GM23338 (cell line): ENCODE results near the gene CCDC150. TPM values are rescaled to one million over a fixed set of nuclear protein-coding genes. Genes with fewer than 3 reads are reported as not detected.

Source experiments
- ATAC-seq: fragments of 200-7000 bp; cut with Tn5 transposase; 3 replicates; pipeline ENCODE4 v1.9.1; 2020
- DNase-seq: peaks from one replicate; pipeline ENCODE4 v3.0.0-alpha.2; 2015; ENCODE audit warnings: low spot score
- H2AFZ ChIP-seq: fragments of 200-600 bp; sonication (generic); 2 replicates; pipeline ENCODE4 v1.8.0; 2016; ENCODE audit warnings: antibody characterized with exemption, mild to moderate bottlenecking, moderate library complexity
- H3F3A ChIP-seq: fragments of 200-600 bp; sonication (generic); replicated peaks from 2 replicates; pipeline ENCODE4 v1.8.0; 2017; ENCODE audit warnings: antibody characterized with exemption, mixed run types, low read depth
- H3K27ac ChIP-seq: fragments of 200-600 bp; sonication (generic); 2 replicates; pipeline ENCODE4 v1.6.1; 2016; ENCODE audit warnings: low read depth
- H3K27me3 ChIP-seq: fragments of 200-600 bp; sonication (generic); 2 replicates; pipeline ENCODE4 v1.8.0; 2016; ENCODE audit warnings: mild to moderate bottlenecking, mixed run types, moderate library complexity; ENCODE audit not compliant: insufficient read depth
- H3K36me3 ChIP-seq: fragments of 200-600 bp; sonication (generic); 2 replicates; pipeline ENCODE4 v1.8.0; 2016; ENCODE audit warnings: mild to moderate bottlenecking; ENCODE audit not compliant: insufficient read depth
- H3K4me1 ChIP-seq: fragments of 200-600 bp; sonication (generic); 2 replicates; pipeline ENCODE4 v1.8.0; 2016; ENCODE audit warnings: mild to moderate bottlenecking, moderate library complexity; ENCODE audit not compliant: insufficient read depth
- H3K4me2 ChIP-seq: fragments of 200-600 bp; sonication (generic); 2 replicates; pipeline ENCODE4 v1.7.1; 2017; ENCODE audit warnings: mixed run types
- H3K4me3 ChIP-seq: fragments of 200-600 bp; sonication (generic); 2 replicates; pipeline ENCODE4 v1.6.1; 2016; ENCODE audit warnings: mixed run types
- H3K79me2 ChIP-seq: fragments of 200-600 bp; sonication (generic); replicated peaks from 2 replicates; pipeline ENCODE4 v1.8.0; 2017; ENCODE audit warnings: mild to moderate bottlenecking; ENCODE audit not compliant: insufficient read depth
- H3K9me2 ChIP-seq: fragments of 200-600 bp; sonication (generic); 2 replicates; pipeline ENCODE4 v1.8.0; 2017; ENCODE audit not compliant: insufficient read depth
- H4K20me1 ChIP-seq: fragments of 200-600 bp; sonication (generic); replicated peaks from 2 replicates; pipeline ENCODE4 v1.8.0; 2017; ENCODE audit warnings: mild to moderate bottlenecking; ENCODE audit not compliant: insufficient read depth
- H3K27ac Mint-ChIP-seq: 2 replicates; pipeline ENCODE4 v1.8.0; 2020; ENCODE audit warnings: inconsistent platforms, mild to moderate bottlenecking, moderate library complexity, mixed read lengths
- H3K27me3 Mint-ChIP-seq: 3 replicates; pipeline ENCODE4 v1.8.0; 2022; ENCODE audit warnings: low read depth, mild to moderate bottlenecking, moderate library complexity, mixed read lengths, inconsistent platforms; ENCODE audit not compliant: insufficient read depth, poor library complexity
- H3K36me3 Mint-ChIP-seq: 3 replicates; pipeline ENCODE4 v1.8.0; 2021; ENCODE audit warnings: low read depth, mild to moderate bottlenecking, inconsistent platforms, moderate library complexity, mixed read lengths
- H3K4me1 Mint-ChIP-seq: 3 replicates; pipeline ENCODE4 v1.8.0; 2020; ENCODE audit warnings: mild to moderate bottlenecking, inconsistent platforms, mixed read lengths
- H3K4me3 Mint-ChIP-seq: 3 replicates; pipeline ENCODE4 v1.8.0; 2021; ENCODE audit warnings: moderate library complexity, mild to moderate bottlenecking, inconsistent platforms, mixed read lengths
- H3K9me3 Mint-ChIP-seq: 3 replicates; pipeline ENCODE4 v1.8.0; 2020; ENCODE audit warnings: moderate library complexity, mild to moderate bottlenecking, inconsistent platforms, mixed read lengths
- EZH2 ChIP-seq: fragments of 200-600 bp; sonication (generic); IDR thresholded peaks from one replicate; pipeline ENCODE4 v1.8.0; 2017; ENCODE audit warnings: antibody characterized with exemption, mild to moderate bottlenecking, low read depth; ENCODE audit not compliant: unreplicated experiment
- EZH2phosphoT487 ChIP-seq: fragments of 200-600 bp; sonication (generic); IDR thresholded peaks from one replicate; pipeline ENCODE4 v1.8.1; 2018; ENCODE audit warnings: antibody characterized with exemption; ENCODE audit not compliant: unreplicated experiment
- JUNB ChIP-seq: IDR thresholded peaks from one replicate; pipeline ENCODE4 v1.6.1; 2016; ENCODE audit warnings: antibody characterized with exemption; ENCODE audit not compliant: unreplicated experiment
- NANOG ChIP-seq: IDR thresholded peaks from 2 replicates; pipeline ENCODE4 v1.6.1; 2016; ENCODE audit warnings: antibody characterized with exemption, borderline replicate concordance
- POLR2AphosphoS5 ChIP-seq: IDR thresholded peaks from 2 replicates; pipeline ENCODE4 v1.6.1; 2016; ENCODE audit warnings: antibody characterized with exemption, low read depth
- STAT1 ChIP-seq: IDR thresholded peaks from one replicate; pipeline ENCODE4 v1.6.1; 2016; ENCODE audit warnings: antibody characterized with exemption; ENCODE audit not compliant: unreplicated experiment
- ZNF114 ChIP-seq: fragments of 250-450 bp; sonication (Bioruptor Pico); IDR thresholded peaks from 2 replicates; pipeline ENCODE4 v1.5.0; 2020; ENCODE audit warnings: mild to moderate bottlenecking, moderate library complexity
- ZNF331 ChIP-seq: fragments of 250-450 bp; sonication (Bioruptor Pico); IDR thresholded peaks from 2 replicates; pipeline ENCODE4 v1.5.0; 2020; ENCODE audit warnings: low read depth, mild to moderate bottlenecking, moderate library complexity
- polyA plus RNA-seq: library from polyadenylated mRNA; unstranded; fragments of >200 nt; fragmentation: Nextera tagmentation; extraction: Ambion mirVana; gene quantifications from 2 replicates; pipeline ENCODE4 v1.2.1, GENCODE V29; 2016
- total RNA-seq: library from RNA; depleted of rRNA; stranded (reverse); fragments of >200 nt; shearing (Covaris generic); gene quantifications from 2 replicates; pipeline ENCODE4 v1.2.3, GENCODE V29; 2014
- TF ChIP-seq, protein P1 (sequence below): IDR thresholded peaks from one replicate; pipeline ENCODE4 v1.6.1; 2018; ENCODE audit warnings: antibody characterized with exemption; ENCODE audit not compliant: unreplicated experiment

Gene CCDC150
- total and polyA plus RNA-seq, 2 experiments from 2014 or later = 56.3 to 68.3 TPM

GRCh38 chr2:196590286-196590685 is 49.2 kb upstream of the CCDC150 start:
- DNase-seq (no peak), ATAC-seq (no peak)
- Histone ChIP-seq H3F3A (no peaks in the 10 kb centered on the region), H2AFZ (no peak overlapping the region), H3K9me2 (no peaks in the 10 kb centered on the region), H3K4me1 (peaks cover 14% of the 10 kb centered on the region), H3K27ac (no peak overlapping the region), H3K79me2 (no peaks in the 10 kb centered on the region), H3K4me3 (no peak overlapping the region), H4K20me1 (no peaks in the 10 kb centered on the region; the same call in 1 of the 2 replicates), H3K27me3 (peaks cover 39% of the 10 kb centered on the region), H3K36me3 (no peaks in the 10 kb centered on the region), H3K4me2 (no peak overlapping the region)
- no peaks in the 10 kb centered on the region; the same call in 2 of the 3 replicates for H3K9me3 Mint-ChIP-seq
- TF ChIP-seq STAT1 (no peak), POLR2AphosphoS5 (no peak), ZNF331 (CRISPR knock-in tag) (no peak), NANOG (no peak), JUNB (no peak)
- TF ChIP-seq, protein P1, sequence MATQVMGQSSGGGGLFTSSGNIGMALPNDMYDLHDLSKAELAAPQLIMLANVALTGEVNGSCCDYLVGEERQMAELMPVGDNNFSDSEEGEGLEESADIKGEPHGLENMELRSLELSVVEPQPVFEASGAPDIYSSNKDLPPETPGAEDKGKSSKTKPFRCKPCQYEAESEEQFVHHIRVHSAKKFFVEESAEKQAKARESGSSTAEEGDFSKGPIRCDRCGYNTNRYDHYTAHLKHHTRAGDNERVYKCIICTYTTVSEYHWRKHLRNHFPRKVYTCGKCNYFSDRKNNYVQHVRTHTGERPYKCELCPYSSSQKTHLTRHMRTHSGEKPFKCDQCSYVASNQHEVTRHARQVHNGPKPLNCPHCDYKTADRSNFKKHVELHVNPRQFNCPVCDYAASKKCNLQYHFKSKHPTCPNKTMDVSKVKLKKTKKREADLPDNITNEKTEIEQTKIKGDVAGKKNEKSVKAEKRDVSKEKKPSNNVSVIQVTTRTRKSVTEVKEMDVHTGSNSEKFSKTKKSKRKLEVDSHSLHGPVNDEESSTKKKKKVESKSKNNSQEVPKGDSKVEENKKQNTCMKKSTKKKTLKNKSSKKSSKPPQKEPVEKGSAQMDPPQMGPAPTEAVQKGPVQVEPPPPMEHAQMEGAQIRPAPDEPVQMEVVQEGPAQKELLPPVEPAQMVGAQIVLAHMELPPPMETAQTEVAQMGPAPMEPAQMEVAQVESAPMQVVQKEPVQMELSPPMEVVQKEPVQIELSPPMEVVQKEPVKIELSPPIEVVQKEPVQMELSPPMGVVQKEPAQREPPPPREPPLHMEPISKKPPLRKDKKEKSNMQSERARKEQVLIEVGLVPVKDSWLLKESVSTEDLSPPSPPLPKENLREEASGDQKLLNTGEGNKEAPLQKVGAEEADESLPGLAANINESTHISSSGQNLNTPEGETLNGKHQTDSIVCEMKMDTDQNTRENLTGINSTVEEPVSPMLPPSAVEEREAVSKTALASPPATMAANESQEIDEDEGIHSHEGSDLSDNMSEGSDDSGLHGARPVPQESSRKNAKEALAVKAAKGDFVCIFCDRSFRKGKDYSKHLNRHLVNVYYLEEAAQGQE = no peak
- H3K27me3 Mint-ChIP-seq = peaks cover 30% of the 10 kb centered on the region
- peaks cover 6% of the 10 kb centered on the region; the same call in 2 of the 3 replicates for H3K4me1 Mint-ChIP-seq
- H3K27ac Mint-ChIP-seq = no peak overlapping the region
- H3K36me3 Mint-ChIP-seq = no peaks in the 10 kb centered on the region
- H3K4me3 Mint-ChIP-seq = no peak overlapping the region

GRCh38 chr2:196591004-196591403 is 48.5 kb upstream of the CCDC150 start:
- no peak for DNase-seq
- Mint-ChIP-seq H3K4me3 (no peak overlapping the region), H3K27ac (no peak overlapping the region), H3K4me1 (peaks cover 6% of the 10 kb centered on the region; the same call in 2 of the 3 replicates), H3K27me3 (peaks cover 30% of the 10 kb centered on the region), H3K36me3 (no peaks in the 10 kb centered on the region), H3K9me3 (no peaks in the 10 kb centered on the region; the same call in 2 of the 3 replicates)
- Histone ChIP-seq H3K27ac (no peak overlapping the region), H3K4me2 (no peak overlapping the region), H3K27me3 (peaks cover 45% of the 10 kb centered on the region), H3F3A (no peaks in the 10 kb centered on the region), H3K4me3 (no peak overlapping the region), H3K36me3 (no peaks in the 10 kb centered on the region), H2AFZ (no peak overlapping the region), H3K4me1 (peaks cover 14% of the 10 kb centered on the region), H4K20me1 (no peaks in the 10 kb centered on the region; the same call in 1 of the 2 replicates), H3K79me2 (no peaks in the 10 kb centered on the region), H3K9me2 (no peaks in the 10 kb centered on the region)
- TF ChIP-seq ZNF114 (CRISPR knock-in tag) (no peak), ZNF331 (CRISPR knock-in tag) (no peak), EZH2 (no peak), EZH2phosphoT487 (no peak)
- ATAC-seq = no peak
